ENCODE measurements around the gene HRH4. TPM values are rescaled to one million over a fixed set of nuclear protein-coding genes. Genes with fewer than 3 reads are reported as not detected.

The HRH4 gene
- total RNA-seq, 4 donors from 2014 or later, result 0.84 TPM; not detected in 3

GRCh38 chr18:24502667-24503523 lies 42.5 kb downstream of the HRH4 start:
- ATAC-seq (ENCODE audit: low FRiP score), result no peak
- no peak for TF ChIP-seq CTCF (IDR thresholded peaks at IDR 0.05)
- no peak for DNase-seq (ENCODE audit: low spot score)

GRCh38 chr18:24504401-24504800 lies 44.0 kb downstream of the HRH4 start:
- TF ChIP-seq CTCF (IDR thresholded peaks at IDR 0.05), result no peak
- ATAC-seq (ENCODE audit: low FRiP score) (no peak), DNase-seq (ENCODE audit: low spot score) (no peak)

GRCh38 chr18:24506175-24506574 lies 45.7 kb downstream of the HRH4 start:
- no peak for ATAC-seq (ENCODE audit: low FRiP score)
- no peak for TF ChIP-seq CTCF (IDR thresholded peaks at IDR 0.05)
- DNase-seq (ENCODE audit: low spot score), result no peak

GRCh38 chr18:24509435-24509834 lies 49.0 kb downstream of the HRH4 start:
- DNase-seq (ENCODE audit: low spot score) (no peak), ATAC-seq (ENCODE audit: low FRiP score) (no peak)
- TF ChIP-seq CTCF (IDR thresholded peaks at IDR 0.05), result no peak

GRCh38 chr18:24514439-24514838 lies 54.0 kb downstream of the HRH4 start:
- TF ChIP-seq CTCF (IDR thresholded peaks at IDR 0.05), result no peak
- ATAC-seq (ENCODE audit: low FRiP score) (no peak), DNase-seq (ENCODE audit: low spot score) (no peak)

GRCh38 chr18:24515721-24516120 lies 55.3 kb downstream of the HRH4 start:
- DNase-seq (ENCODE audit: low spot score) (no peak), ATAC-seq (ENCODE audit: low FRiP score) (no peak)
- TF ChIP-seq CTCF (IDR thresholded peaks at IDR 0.05), result no peak

- ATAC-seq (ENCODE audit: low FRiP score) (no peak), DNase-seq (ENCODE audit: low spot score) (no peak)
- TF ChIP-seq CTCF (IDR thresholded peaks at IDR 0.05), result no peak
Observed at GRCh38 chr18:24516261-24516660, 55.8 kb downstream of the HRH4 start.
